Stimulated activated CD8-positive, alpha-beta memory T cell treated with anti-CD3 and anti-CD28 coated beads, Interleukin-12 subunit alpha, Interleukin-12 subunit beta, amount 100 ng/mL, for 4 hours (primary cell): ENCODE results near the gene AP1S1.
"Not testable (repeated sequence)": the region's sequence is repeated elsewhere in the genome, so short reads cannot be mapped to it uniquely, and the experiment has no call there.

ENCODE experiments used
- DNase-seq: peaks from one replicate; pipeline ENCODE4 v3.0.0-alpha.2; 2020; ENCODE audit warnings: low read depth

The AP1S1 gene

DNA sequence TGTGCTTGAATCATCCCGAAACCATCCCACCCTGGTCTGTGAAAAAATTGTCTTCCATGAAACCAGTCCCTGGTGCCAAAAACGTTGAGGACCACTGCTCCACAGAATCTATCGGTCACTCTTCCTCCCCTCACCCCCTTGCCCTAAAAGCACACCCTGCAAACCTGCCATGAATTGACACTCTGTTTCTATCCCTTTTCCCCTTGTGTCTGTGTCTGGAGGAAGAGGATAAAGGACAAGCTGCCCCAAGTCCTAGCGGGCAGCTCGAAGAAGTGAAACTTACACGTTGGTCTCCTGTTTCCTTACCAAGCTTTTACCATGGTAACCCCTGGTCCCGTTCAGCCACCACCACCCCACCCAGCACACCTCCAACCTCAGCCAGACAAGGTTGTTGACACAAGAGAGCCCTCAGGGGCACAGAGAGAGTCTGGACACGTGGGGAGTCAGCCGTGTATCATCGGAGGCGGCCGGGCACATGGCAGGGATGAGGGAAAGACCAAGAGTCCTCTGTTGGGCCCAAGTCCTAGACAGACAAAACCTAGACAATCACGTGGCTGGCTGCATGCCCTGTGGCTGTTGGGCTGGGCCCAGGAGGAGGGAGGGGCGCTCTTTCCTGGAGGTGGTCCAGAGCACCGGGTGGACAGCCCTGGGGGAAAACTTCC is 28.2 kb upstream of the AP1S1 start:
- DNase-seq: no peak

DNA sequence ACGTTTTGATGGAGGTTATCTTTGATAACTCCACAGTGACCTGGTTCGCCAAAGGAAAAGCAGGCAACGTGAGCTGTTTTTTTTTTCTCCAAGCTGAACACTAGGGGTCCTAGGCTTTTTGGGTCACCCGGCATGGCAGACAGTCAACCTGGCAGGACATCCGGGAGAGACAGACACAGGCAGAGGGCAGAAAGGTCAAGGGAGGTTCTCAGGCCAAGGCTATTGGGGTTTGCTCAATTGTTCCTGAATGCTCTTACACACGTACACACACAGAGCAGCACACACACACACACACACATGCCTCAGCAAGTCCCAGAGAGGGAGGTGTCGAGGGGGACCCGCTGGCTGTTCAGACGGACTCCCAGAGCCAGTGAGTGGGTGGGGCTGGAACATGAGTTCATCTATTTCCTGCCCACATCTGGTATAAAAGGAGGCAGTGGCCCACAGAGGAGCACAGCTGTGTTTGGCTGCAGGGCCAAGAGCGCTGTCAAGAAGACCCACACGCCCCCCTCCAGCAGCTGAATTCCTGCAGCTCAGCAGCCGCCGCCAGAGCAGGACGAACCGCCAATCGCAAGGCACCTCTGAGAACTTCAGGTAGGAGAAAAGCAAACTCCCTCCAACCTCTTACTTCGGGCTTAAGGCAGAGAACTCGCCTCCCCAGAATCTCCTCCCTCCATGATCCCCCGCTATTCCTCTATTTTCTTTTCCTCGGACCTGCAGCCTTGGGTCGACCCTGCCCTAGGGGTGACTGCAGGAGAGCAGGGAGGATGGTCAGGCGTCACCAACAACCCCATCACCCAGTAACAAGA is 27.4 kb upstream of the AP1S1 start, which contains the start of gene SERPINE1:
SERPINE1 (plus strand) TSS at position 454 of the 809 bp plus-strand sequence. CDS start 1,290 bp downstream, outside the sequence.
- DNase-seq: peak; percentile 37

GRCh38 chr7:101127460-101128039 is 26.7 kb upstream of the AP1S1 start:
- DNase-seq: no peak

- DNase-seq: no peak
Observed at GRCh38 chr7:101128040-101128834, 26.0 kb upstream of the AP1S1 start.

DNA sequence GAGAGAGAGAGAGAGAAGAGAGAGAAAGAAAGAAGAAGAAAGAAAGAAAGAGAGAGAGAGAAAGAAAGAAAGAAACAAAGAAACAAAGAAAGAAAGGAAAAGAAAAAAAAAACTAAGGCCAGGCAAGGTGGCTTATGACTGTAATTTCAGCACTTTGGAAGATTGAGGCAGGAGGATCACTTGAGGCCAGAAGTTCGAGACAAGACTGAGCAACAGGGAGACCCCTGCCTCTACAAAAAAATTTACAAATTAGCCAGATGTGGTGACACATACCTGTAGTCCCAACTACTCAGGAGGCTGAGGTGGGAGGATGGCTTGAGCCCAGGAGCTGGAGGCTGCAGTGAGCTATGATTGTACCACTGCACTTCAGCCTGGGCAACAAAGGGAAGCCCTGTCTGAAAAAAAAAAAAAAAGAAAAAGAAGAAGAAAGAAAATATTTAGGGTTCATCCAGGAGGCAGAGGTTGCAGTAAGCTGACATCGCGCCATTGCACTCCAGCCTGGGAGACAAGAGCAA is 24.6 kb upstream of the AP1S1 start:
- DNase-seq: no peak

DNA sequence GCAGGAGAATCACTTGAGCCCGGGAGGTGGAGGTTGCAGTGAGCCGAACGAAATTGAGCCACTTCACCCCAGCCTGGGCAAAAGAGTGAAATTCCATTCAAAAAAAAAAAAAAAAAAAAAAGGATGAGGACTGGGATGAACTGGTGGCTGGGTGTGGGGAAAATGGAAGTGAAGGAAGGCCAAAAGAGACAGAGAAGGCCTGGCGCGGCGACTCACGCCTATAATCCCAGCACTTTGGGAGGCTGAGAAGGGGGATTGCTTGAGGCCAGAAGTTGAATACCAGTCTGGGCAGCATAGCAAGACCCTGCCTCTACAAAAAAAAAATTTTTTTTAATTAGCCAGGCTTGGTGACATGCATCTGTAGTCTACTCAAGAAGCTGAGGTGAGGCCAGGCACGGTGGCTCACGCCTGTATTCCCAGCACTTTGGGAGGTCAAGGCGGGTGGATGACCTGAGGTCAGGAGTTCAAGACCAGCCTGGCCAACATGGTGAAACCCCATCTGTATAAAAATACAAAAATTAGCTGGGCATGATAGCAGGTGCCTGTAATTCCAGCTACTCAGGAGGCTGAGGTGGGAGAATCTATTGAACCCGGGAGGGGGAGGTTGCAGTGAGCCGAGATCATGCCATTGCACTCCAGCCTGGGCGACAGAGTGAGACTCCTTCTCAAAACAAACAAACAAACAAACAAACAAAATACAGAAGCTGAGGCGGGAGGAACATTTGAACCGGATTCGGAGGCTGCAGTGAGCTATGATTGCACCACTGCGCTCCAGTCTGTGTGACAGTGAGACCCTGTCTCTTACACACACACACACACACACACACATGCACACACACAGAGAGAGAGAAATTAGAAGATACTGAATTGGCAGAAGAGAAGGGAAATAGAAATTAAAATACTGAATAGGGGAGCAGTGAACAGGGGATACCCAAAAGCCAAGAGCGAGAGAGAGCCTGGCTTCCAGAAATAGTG is 21.4 kb upstream of the AP1S1 start:
- DNase-seq: not testable (repeated sequence)

DNA sequence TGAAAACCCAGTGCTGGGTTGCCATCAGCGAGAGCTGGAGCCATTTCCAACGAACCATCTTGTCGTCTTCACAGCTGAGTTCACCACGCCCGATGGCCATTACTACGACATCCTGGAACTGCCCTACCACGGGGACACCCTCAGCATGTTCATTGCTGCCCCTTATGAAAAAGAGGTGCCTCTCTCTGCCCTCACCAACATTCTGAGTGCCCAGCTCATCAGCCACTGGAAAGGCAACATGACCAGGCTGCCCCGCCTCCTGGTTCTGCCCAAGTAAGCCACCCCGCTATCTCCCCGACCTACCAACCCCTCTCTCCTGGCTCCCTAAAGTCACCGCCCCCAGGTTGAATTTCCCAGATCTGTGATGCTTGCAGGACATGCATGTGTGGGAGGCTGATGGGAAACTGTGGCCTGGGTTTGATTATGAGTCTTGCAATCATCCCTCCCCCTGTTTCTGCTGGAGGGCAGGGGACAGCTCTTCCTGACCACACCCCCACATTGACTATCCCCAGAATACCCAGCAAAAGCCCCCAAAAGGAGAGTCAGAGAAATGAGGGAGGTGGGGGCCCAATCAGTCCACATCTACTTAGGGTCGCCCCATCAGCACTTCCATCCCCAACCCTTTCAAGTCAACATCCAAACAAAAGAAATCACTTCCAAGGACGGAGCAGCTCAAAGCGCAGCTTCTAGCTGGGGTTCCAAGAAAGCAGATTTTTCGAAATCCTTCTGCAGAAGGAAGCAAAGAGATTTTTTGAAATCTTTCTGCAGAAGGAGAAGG is 20.5 kb upstream of the AP1S1 start:
- no peak for DNase-seq

- no peak for DNase-seq
Observed at GRCh38 chr7:101134399-101134980, 19.8 kb upstream of the AP1S1 start.

- no peak for DNase-seq
Observed at GRCh38 chr7:101137651-101138212, 16.5 kb upstream of the AP1S1 start.

- DNase-seq: peak; percentile 83
Observed at GRCh38 chr7:101138213-101138870, 15.9 kb upstream of the AP1S1 start.

DNA sequence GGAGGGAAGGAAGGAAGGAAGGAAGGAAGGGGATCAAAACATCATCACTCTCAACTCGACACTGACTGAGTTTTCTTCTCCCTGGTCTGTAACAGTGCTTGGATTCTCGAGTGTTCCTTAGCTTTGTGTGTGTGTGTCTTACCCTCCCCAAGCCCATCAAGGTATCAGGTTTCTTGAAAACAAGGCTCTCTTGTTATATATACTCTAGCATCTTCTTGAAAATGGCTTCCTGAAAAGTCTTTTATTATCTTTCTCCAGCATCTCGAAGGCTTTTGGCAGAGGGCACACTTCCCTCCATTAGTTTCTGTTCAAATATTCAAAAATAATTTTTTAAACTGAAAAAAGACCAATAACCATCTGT is 14.0 kb upstream of the AP1S1 start:
- DNase-seq: no peak

DNA sequence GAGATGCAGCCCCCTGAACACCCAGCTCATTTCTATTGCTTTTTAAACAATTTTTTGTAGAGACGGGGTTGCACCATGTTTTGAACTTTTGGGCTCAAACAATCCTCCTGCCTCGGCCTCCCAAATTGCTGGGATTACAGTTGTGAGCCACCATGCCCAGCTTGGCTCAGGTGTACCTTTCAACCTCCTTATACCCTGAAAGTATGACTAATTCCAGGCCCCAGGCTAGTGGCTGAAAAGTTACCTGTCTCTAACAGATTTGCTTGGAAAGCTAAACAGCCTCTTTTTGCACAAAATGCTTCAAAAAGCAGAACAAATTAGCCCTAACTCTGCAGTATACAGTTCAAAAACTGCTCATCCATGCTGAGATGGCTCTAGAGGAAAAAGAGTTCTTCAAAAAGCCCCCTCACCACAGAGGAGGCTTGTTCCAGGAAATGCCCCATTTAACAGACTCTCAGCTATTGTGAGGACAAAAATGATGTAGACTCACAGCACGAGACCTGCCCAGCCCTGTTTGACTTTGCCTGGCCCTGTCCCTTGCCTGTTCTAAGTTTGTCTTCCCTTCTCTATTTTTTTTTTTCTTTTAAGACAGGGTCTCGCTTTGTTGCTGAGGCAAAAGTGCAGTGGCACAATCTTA is 13.4 kb upstream of the AP1S1 start:
- no peak for DNase-seq

DNA sequence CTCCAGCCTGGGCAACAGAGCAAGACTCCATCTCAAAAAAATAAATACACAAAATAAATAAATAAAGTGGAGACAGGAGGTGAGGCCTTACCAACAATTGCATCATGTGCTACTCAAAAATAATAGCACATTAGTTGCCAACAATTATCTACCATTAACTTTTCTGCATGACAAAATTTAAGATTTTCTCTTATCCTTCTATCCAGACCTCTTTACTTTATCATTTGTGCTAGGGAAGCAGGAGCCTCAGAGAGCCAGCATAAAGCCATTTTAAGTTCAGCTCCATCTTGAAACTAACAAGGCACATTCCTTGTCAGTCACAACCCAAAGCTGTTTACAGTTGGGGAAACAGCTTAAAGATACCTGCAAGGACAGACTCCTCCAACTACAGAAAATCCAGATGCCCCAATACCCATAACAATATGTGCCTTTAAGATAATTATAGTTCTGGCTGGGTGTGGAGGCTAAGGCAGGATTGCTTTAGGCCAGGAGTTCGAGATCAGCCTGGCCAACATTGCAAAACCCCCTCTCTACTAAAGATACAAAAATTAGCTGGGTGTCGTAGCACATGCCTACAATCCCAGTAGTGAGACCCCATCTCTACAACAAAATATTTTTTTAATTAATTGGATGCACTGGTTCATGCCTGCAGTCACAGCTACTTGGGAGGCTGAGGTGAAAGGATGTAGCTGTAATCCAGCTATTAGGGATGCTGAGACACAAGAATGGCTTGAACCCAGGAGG is 2.2 kb upstream of the AP1S1 start:
- DNase-seq: no peak

DNA sequence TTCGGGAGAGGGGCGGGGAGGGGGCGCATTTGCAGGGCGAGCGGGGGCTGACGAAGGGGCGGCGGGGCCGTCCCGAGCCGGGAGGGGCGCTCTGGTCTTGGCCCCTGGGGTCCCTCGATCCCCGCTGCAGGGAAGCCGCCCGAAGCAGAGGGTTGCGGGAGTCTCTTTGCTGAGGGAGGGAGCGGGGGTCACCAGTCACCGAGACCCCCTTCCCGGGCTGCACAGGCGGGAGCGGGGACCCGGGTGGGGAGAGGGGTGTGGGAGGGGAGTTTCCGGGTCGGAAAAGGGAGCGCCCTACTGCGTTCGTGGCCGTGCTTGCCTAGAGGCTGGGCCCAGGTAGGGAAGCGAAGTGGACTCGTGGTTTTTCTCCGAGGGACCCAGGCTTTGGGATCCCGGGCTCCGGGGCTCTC is 422 bp downstream of the AP1S1 start:
- DNase-seq: no peak

GRCh38 chr7:101155303-101155702 is 1.0 kb downstream of the AP1S1 start:
- no peak for DNase-seq

- no peak for DNase-seq
Observed at GRCh38 chr7:101156277-101156676, 2.0 kb downstream of the AP1S1 start.

- no peak for DNase-seq
Observed at GRCh38 chr7:101156866-101157589, 2.8 kb downstream of the AP1S1 start.
